Measurements from ENCODE around the gene ACER2.

The ACER2 gene

DNA sequence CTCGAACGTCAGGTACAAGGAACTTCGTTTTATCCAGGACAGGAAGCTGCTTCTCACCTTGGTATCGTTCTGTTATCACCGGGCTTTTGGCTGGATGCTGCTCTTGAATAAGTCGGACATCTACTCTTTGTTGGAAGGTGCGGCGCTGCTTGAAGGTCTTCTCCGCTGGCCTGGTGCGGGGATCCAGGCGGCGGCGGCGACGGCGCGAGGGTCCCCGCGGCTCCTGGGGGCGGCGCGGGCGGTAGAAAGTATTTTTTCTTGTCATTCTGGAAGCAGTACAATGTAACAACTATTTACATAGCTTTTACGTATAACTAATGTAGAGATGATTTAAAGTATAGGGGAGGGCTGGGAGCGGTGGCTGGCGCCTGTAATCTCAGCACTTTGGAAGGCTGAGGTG lies 52.3 kb downstream of the ACER2 start:
- Histone ChIP-seq H3K4me3 (ENCODE audit: low read depth, low read length, poor library complexity, severe bottlenecking) (no peak overlapping the region), H3K9me2 (ENCODE audit: low read depth, low read length) (no peaks in the 10 kb centered on the region), H2AFZ (ENCODE audit: low read length) (no peak overlapping the region), H3K4me1 (ENCODE audit: insufficient read depth, low read length, severe bottlenecking) (peaks cover 8% of the 10 kb centered on the region), H3K9ac (ENCODE audit: low read length) (no peak overlapping the region), H4K20me1 (ENCODE audit: insufficient read depth, low read length) (no peaks in the 10 kb centered on the region), H3K36me3 (ENCODE audit: insufficient read depth, low read length) (no peaks in the 10 kb centered on the region), H3F3A (ENCODE audit: insufficient read depth, low read length) (no peaks in the 10 kb centered on the region), H3K4me2 (ENCODE audit: low read length) (no peak overlapping the region), H3K27me3 (ENCODE audit: insufficient read depth, low read length) (no peaks in the 10 kb centered on the region; the same call in 1 of the 2 replicates), H3K9me3 (ENCODE audit: low read length) (no peaks in the 10 kb centered on the region), H3K79me2 (ENCODE audit: insufficient read depth, low read length) (no peaks in the 10 kb centered on the region), H3K27ac (ENCODE audit: low read depth, low read length, poor library complexity, severe bottlenecking) (no peak overlapping the region)
- TF ChIP-seq CTCF (IDR thresholded peaks at IDR 0.05; ENCODE audit: low read length): no peak
- no peak for TF ChIP-seq EZH2 (IDR thresholded peaks at IDR 0.05; ENCODE audit: borderline replicate concordance, low read length)

DNA sequence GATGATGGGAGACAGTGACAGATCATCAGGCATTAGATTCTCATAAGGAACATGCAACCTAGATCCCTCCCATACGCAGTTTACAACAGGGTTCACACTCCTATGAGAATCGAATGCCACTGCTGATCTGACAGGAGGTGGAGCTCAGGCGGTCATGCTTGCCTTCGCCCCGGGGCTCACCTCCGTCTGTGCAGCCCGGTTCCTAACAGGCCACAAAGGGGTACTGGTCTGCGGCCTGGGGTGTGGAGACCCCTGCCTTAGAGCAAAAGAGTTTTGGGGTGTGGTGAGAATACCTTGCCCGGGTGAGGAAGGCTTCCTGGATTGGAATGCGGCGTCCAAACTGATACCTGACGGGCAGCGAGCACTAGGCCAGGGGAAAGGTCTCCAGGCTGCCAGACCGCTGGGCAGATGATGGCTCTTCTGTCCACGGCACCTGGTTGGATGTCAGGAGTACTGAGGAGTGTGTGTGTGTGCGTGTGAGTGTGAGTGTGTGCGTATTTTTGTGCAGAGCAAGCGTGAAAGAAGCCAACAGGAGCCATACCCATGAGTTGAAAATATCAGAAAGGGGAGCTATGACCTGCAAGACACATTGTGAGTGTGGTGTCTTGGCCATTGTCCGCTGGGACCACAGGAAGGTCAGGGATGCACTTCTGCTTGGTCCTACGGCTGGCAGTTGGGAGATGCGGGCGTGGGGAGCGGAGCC lies 55.4 kb downstream of the ACER2 start:
- Histone ChIP-seq H3K27ac (ENCODE audit: low read depth, low read length, poor library complexity, severe bottlenecking) (no peak overlapping the region), H3K4me1 (ENCODE audit: insufficient read depth, low read length, severe bottlenecking) (no peaks in the 10 kb centered on the region), H3K4me2 (ENCODE audit: low read length) (peak overlapping the region; percentile 51), H3F3A (ENCODE audit: insufficient read depth, low read length) (no peaks in the 10 kb centered on the region), H3K27me3 (ENCODE audit: insufficient read depth, low read length) (no peaks in the 10 kb centered on the region; the same call in 1 of the 2 replicates), H3K79me2 (ENCODE audit: insufficient read depth, low read length) (no peaks in the 10 kb centered on the region), H4K20me1 (ENCODE audit: insufficient read depth, low read length) (no peaks in the 10 kb centered on the region), H2AFZ (ENCODE audit: low read length) (no peak overlapping the region), H3K36me3 (ENCODE audit: insufficient read depth, low read length) (no peaks in the 10 kb centered on the region), H3K4me3 (ENCODE audit: low read depth, low read length, poor library complexity, severe bottlenecking) (peak overlapping the region; percentile 59), H3K9me3 (ENCODE audit: low read length) (no peaks in the 10 kb centered on the region), H3K9me2 (ENCODE audit: low read depth, low read length) (no peaks in the 10 kb centered on the region), H3K9ac (ENCODE audit: low read length) (no peak overlapping the region; the same call in 1 of the 2 replicates)
- no peak for TF ChIP-seq EZH2 (IDR thresholded peaks at IDR 0.05; ENCODE audit: borderline replicate concordance, low read length)
- no peak for TF ChIP-seq CTCF (IDR thresholded peaks at IDR 0.05; ENCODE audit: low read length)

DNA sequence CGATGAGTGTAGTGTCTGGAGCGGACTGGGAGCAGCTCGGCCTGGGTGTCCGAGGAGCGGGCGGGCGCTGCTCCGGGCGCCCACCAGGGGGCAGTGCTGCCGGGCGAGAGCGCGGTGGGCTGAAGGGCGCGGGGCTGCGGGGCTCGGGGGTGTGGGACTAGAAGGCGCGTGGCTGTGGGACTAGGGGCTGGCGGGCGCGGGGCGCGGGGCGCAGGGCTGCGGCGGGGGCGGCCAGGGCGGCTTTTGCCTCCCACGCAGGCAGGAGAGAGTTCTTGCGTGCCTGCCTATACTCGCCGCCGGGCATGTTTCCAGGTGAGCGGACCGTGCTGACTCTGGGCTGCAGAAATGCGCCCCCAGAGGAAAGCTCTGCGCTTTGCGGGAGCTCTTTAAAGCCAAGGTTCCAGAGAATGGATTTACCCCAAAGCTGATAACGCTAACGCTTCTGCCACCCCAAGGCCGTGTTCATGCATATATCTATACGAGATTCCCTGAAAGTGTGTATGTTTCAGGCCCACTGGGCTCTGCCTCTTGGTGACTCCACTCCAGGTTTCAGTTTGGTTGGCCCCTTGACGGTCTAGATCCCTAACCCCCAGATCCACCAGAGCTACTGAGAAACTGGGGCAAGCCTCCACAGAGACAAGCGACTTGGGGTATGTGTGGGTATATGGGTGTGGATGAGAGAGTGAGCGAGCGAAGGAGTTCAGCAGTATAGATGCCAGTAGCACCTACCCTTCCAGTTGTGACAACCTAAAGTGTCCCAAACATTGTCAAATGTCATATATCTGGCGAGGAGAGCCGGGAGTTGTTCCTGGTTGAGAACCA lies 56.2 kb downstream of the ACER2 start:
- H3K9ac ChIP-seq (ENCODE audit: low read length): peak overlapping the region; percentile 36; the same call in 1 of the 2 replicates
- H3K79me2 ChIP-seq (ENCODE audit: insufficient read depth, low read length): no peaks in the 10 kb centered on the region
- H3K4me1 ChIP-seq (ENCODE audit: insufficient read depth, low read length, severe bottlenecking): no peaks in the 10 kb centered on the region
- no peaks in the 10 kb centered on the region for H3K9me2 ChIP-seq (ENCODE audit: low read depth, low read length)
- H3F3A ChIP-seq (ENCODE audit: insufficient read depth, low read length): no peaks in the 10 kb centered on the region
- H3K27me3 ChIP-seq (ENCODE audit: insufficient read depth, low read length): no peaks in the 10 kb centered on the region; the same call in 1 of the 2 replicates
- no peaks in the 10 kb centered on the region for H3K9me3 ChIP-seq (ENCODE audit: low read length)
- no peak overlapping the region for H3K27ac ChIP-seq (ENCODE audit: low read depth, low read length, poor library complexity, severe bottlenecking)
- no peaks in the 10 kb centered on the region for H3K36me3 ChIP-seq (ENCODE audit: insufficient read depth, low read length)
- H4K20me1 ChIP-seq (ENCODE audit: insufficient read depth, low read length): no peaks in the 10 kb centered on the region
- peak overlapping the region; percentile 51 for H3K4me2 ChIP-seq (ENCODE audit: low read length)
- peak overlapping the region; percentile 59 for H3K4me3 ChIP-seq (ENCODE audit: low read depth, low read length, poor library complexity, severe bottlenecking)
- no peak overlapping the region for H2AFZ ChIP-seq (ENCODE audit: low read length)
- TF ChIP-seq EZH2 (IDR thresholded peaks at IDR 0.05; ENCODE audit: borderline replicate concordance, low read length) (no peak), CTCF (IDR thresholded peaks at IDR 0.05; ENCODE audit: low read length) (peak; percentile 91)
